Large intestine (tissue), 3 donors: ENCODE measurements around the gene KIAA1328. TPM values are rescaled to one million over a fixed set of nuclear protein-coding genes. Genes with fewer than 3 reads are reported as not detected.
"Not testable (repeated sequence)": the region's sequence is repeated elsewhere in the genome, so short reads cannot be mapped to it uniquely, and the experiment has no call there.

Source experiments
- DNase-seq, 2 donors: peaks; one replicate each; pipeline versions ENCODE4 v3.0.0 to v3.0.0-alpha.2; 2013
- H3K27ac ChIP-seq: one replicate; pipeline ENCODE4 v1.5.1; 2013; ENCODE audit warnings: low read length
- H3K27me3 ChIP-seq: 2 replicates; pipeline ENCODE4 v1.6.1; 2013; ENCODE audit warnings: low read length; ENCODE audit not compliant: control insufficient read depth, insufficient read depth
- H3K36me3 ChIP-seq: 2 replicates; pipeline ENCODE4 v1.6.1; 2013; ENCODE audit warnings: low read length; ENCODE audit not compliant: control insufficient read depth, insufficient read depth
- H3K4me1 ChIP-seq: one replicate; pipeline ENCODE4 v1.6.1; 2013; ENCODE audit warnings: low read length; ENCODE audit not compliant: control insufficient read depth, insufficient read depth
- H3K4me3 ChIP-seq: one replicate; pipeline ENCODE4 v1.5.1; 2013; ENCODE audit warnings: low read length
- H3K9me3 ChIP-seq: one replicate; pipeline ENCODE4 v1.6.1; 2013; ENCODE audit warnings: mild to moderate bottlenecking, low read depth, low read length, moderate library complexity; ENCODE audit not compliant: control insufficient read depth
- WGBS: methylation state at CpG from one replicate; pipeline ENCODE4 v1.1.5; 2013; ENCODE audit warnings: low lambda C conversion rate; ENCODE audit not compliant: insufficient coverage; 5-methylcytosine and 5-hydroxymethylcytosine counted together
- polyA plus RNA-seq: library from polyadenylated mRNA; unstranded; fragments of 120-200 nt; gene quantifications from one replicate; pipeline ENCODE4 v1.2.1, GENCODE V29; 2013

Gene KIAA1328
- polyA plus RNA-seq, 1 donor, result 7.0 TPM

DNA sequence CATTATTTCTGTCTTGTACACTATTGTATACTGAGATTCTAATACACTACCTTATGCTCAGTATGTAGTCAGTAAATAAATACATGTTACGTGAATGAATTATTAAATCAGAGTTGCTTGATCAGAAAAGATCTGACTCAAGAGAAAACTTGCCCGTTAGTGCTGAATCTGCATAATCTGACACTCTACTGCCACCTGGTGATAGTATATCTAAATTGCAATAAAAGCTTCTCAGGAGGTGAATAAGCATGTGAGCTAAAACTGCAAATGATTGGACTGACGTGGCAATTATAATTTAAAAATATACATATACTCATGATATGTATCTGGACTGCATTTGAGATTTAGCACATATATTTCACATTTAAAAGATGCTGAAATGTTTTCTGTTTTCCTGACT lies 70.4 kb downstream of the KIAA1328 start:
- H3K36me3 ChIP-seq, result no peaks in the 10 kb centered on the region
- no peaks in the 10 kb centered on the region for H3K27me3 ChIP-seq
- H3K4me1 ChIP-seq, result no peaks in the 10 kb centered on the region
- DNase-seq, result no peak
- H3K9me3 ChIP-seq, result peaks cover 4% of the 10 kb centered on the region
- H3K4me3 ChIP-seq, result no peak overlapping the region
- no peak overlapping the region for H3K27ac ChIP-seq
- WGBS, result 67% methylated on average over 1 of the region's 3 CpGs

DNA sequence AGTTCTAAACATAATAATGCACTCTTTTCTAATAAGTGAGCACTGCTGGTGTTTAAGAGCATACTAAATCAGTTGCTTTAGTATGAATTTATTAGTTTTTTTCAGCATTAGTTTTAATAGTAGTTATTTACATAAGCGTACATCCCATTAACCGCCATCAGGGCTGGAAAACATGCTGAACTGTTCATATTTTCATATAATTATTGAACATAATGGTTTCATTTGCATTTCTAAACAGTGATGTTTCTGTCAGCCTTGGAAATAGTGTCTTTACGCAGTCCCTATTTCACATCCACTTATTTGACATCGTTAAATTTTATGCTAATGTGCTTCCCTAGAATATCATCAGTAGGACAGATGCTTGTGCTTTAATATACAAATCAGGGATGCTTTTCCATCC lies 71.5 kb downstream of the KIAA1328 start:
- Histone ChIP-seq H3K9me3 (peaks cover 4% of the 10 kb centered on the region), H3K4me1 (no peaks in the 10 kb centered on the region), H3K27ac (no peak overlapping the region), H3K4me3 (no peak overlapping the region), H3K27me3 (no peaks in the 10 kb centered on the region), H3K36me3 (no peaks in the 10 kb centered on the region)
- WGBS, result 100% methylated on average over 2 of the region's 4 CpGs
- DNase-seq, result no peak

DNA sequence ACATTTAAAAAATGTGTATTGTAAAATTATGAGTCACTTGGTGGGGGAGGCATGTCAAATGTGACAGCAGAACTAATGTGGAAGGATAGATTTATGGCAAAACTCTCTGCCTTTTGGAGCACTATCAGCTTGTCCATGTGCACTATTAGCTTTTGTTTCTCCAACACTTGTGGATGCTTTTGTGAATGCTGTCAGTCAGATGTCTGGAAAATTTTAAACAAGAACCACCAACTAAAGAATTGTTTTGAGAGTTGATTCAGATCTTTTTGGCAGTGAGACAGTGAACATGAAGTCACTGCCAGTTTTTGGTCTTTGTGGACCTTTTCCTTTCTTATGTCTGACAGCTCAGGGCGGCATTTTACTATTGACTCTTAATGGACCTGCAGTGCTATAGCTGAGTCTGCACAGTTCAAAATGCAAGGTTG lies 72.4 kb downstream of the KIAA1328 start:
- H3K9me3 ChIP-seq, result peaks cover 4% of the 10 kb centered on the region
- no peak overlapping the region for H3K27ac ChIP-seq
- H3K36me3 ChIP-seq, result no peaks in the 10 kb centered on the region
- no peaks in the 10 kb centered on the region for H3K4me1 ChIP-seq
- DNase-seq, result no peak
- no peaks in the 10 kb centered on the region for H3K27me3 ChIP-seq
- no peak overlapping the region for H3K4me3 ChIP-seq
- no CpG with 5 or more reads among the region's 1 CpG for WGBS

DNA sequence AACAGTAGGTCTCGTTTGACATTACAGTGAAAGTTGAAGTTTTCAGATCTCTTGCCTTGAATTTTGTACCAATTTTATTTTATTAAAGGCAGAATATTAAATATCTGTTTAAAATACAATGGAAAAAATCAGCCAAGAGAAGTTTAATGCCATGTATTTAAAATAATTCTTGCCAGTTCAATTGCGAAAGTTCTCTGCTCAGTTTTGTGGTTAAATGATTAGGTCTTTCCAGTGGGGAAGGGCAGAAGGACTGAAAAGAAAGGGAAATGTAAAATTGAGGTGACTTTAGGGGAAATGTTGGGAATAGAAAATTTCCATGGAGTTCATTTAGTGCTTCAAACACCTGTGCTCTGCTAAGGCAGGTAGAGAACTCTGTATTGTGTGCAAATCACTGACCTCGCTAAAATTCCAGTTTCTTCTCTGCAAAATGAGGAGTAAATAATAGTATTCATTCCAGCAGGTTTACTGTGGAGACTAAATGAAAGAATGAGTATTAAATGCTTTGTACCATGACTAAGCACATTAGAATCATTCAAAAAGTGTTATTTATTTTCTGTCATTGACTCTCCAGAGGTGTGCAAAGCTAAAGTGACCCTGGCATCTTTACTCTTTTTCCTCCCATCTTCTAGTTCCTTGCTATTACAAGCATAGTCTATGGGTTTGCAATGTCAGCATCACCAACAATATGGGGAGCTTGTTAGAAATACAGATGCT lies 74.4 kb downstream of the KIAA1328 start:
- no peak for DNase-seq

DNA sequence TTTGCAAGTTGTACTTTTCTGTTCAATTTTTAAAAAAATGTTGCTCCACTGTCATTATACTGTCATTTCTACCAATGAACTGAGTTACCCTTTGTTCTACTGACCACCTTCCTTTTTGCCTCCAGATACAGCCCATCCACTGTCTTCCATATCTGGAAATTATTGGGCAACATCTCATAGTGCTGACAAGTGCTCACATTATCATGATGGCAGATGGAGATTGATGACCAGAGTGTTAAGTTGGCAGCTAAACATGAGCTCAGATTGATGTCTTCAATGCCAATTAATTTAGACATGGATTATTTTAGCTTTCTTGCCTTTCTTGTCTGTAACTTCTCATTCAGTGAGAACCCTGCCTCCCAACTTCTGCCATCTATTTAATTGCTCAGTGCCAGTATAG lies 76.6 kb downstream of the KIAA1328 start:
- H3K4me3 ChIP-seq, result no peak overlapping the region
- H3K36me3 ChIP-seq, result no peaks in the 10 kb centered on the region
- H3K27me3 ChIP-seq, result no peaks in the 10 kb centered on the region
- DNase-seq, result no peak
- H3K27ac ChIP-seq, result no peak overlapping the region
- no peaks in the 10 kb centered on the region for H3K9me3 ChIP-seq
- no peaks in the 10 kb centered on the region for H3K4me1 ChIP-seq

More for the DNA sequence above, 74.4 kb downstream of the KIAA1328 start:
- Histone ChIP-seq H3K9me3 (peaks cover 4% of the 10 kb centered on the region), H3K27ac (no peak overlapping the region), H3K27me3 (no peaks in the 10 kb centered on the region), H3K4me1 (no peaks in the 10 kb centered on the region), H3K4me3 (no peak overlapping the region), H3K36me3 (no peaks in the 10 kb centered on the region)
- 94% methylated on average over 2 of the region's 3 CpGs for WGBS

DNA sequence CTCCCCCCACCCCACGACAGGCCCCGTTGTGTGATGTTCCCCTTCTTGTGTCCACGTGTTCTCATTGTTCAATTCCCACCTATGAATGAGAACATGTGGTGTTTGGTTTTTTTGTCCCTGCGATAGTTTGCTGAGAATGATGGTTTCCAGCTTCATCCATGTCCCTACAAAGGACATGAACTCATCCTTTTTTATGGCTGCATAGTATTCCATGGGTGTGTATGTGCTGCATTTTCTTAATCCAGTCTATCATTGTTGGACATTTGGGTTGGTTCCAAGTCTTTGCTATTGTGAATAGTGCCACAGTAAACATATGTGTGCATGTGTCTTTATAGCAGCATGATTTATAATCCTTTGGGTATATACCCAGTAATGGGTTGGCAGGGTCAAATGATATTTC lies 80.4 kb downstream of the KIAA1328 start:
- not testable (repeated sequence) for H3K9me3 ChIP-seq, H3K4me3 ChIP-seq, H3K36me3 ChIP-seq, DNase-seq, H3K27ac ChIP-seq, H3K27me3 ChIP-seq, H3K4me1 ChIP-seq
- no CpG with 5 or more reads among the region's 4 CpGs for WGBS

DNA sequence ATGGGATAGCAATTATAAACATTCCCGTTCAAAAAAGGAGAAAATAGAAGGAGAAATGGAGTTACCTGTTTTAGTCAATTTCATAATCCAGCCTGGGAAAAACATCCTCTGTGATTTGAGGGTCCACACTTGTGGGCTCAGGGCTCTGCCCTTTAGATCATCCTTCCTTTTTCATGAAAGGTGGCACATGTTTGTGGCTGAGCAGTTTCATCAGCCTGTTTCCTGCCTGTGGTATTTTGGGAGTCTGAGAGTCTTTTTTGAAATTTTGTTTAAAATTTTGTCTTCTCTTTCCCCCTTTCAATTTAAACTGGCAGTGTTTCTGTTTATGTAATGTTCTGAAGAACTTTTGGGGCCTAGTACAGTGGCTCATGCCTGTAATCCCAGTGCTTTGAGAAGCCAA lies 84.0 kb downstream of the KIAA1328 start:
- H3K4me3 ChIP-seq, result no peak overlapping the region

DNA sequence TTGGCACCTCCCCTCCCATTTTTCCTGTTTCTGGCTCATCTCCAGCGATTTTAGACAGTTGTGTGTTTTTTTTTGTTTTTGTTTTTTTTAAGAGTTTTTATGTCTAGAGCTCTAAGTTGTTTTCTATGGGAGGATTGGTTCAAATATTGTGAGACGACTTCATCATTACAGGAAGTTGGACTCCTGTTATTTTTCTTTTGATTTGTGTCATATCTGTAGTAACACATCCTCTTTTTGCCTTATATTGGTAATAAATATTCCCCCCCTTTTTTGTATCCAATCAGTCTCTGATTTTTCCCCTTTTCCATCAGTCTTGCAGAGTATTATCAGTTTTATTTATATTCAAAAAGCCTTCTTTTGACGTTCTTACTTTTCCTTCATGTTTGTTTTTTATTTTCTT lies 89.0 kb downstream of the KIAA1328 start:
- no peak for DNase-seq
- Histone ChIP-seq H3K9me3 (no peaks in the 10 kb centered on the region), H3K4me1 (no peaks in the 10 kb centered on the region), H3K27ac (no peak overlapping the region), H3K36me3 (no peaks in the 10 kb centered on the region), H3K27me3 (no peaks in the 10 kb centered on the region), H3K4me3 (no peak overlapping the region)
- 76% methylated on average over 2 of the region's 3 CpGs for WGBS

More for the DNA sequence above, 84.0 kb downstream of the KIAA1328 start:
- H3K27ac ChIP-seq, result no peak overlapping the region
- WGBS, result no CpG with 5 or more reads among the region's 1 CpG
- no peaks in the 10 kb centered on the region for H3K36me3 ChIP-seq
- H3K4me1 ChIP-seq, result no peaks in the 10 kb centered on the region
- no peaks in the 10 kb centered on the region for H3K27me3 ChIP-seq
- H3K9me3 ChIP-seq, result no peaks in the 10 kb centered on the region
- no peak for DNase-seq

DNA sequence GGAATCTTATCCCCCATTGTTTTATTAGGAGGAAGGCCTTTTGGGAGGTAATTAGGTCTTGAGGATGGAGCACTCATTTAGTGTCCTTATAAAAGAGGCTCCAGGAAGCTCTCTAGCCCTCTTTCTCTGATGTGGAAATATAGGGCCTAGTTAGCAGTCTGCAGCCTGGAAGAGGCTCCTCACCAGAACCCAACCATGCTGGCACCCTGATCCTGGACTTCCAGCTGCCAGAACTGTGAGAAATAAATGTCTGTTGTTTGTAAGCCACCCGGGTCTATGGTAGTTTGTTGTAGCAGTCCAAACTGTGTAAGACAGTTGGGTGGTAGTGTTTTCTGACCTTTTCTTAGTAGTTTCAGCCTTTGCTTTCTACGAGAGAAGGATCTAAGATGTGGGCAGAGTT lies 100.7 kb downstream of the KIAA1328 start:
- WGBS, result no CpG with 5 or more reads among the region's 2 CpGs
- Histone ChIP-seq H3K9me3 (no peaks in the 10 kb centered on the region), H3K4me3 (no peak overlapping the region), H3K27ac (no peak overlapping the region), H3K27me3 (no peaks in the 10 kb centered on the region), H3K4me1 (no peaks in the 10 kb centered on the region), H3K36me3 (no peaks in the 10 kb centered on the region)
- DNase-seq, result no peak

DNA sequence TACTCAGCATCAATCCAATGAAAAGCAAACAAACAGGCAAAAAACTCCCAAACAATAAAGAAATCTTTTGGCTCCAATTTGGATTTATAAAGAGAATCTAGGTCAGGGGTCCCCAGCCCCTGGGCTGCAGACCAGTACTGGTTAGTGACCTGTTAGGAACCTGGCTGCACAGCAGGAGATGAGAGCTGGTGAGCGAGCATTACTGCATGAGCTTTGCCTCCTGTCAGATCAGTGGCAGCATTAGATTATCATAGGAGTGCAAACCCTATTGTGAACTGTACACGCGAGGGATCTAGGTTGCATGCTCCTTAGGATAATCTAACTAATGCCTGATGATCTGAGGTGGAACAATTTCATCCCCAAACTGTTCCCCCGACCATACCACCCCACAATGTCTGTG lies 102.2 kb downstream of the KIAA1328 start:
- no CpG with 5 or more reads among the region's 4 CpGs for WGBS
- H3K4me1 ChIP-seq, result no peaks in the 10 kb centered on the region
- no peaks in the 10 kb centered on the region for H3K36me3 ChIP-seq
- H3K9me3 ChIP-seq, result no peaks in the 10 kb centered on the region
- no peak for DNase-seq
- no peak overlapping the region for H3K4me3 ChIP-seq
- no peak overlapping the region for H3K27ac ChIP-seq
- no peaks in the 10 kb centered on the region for H3K27me3 ChIP-seq

DNA sequence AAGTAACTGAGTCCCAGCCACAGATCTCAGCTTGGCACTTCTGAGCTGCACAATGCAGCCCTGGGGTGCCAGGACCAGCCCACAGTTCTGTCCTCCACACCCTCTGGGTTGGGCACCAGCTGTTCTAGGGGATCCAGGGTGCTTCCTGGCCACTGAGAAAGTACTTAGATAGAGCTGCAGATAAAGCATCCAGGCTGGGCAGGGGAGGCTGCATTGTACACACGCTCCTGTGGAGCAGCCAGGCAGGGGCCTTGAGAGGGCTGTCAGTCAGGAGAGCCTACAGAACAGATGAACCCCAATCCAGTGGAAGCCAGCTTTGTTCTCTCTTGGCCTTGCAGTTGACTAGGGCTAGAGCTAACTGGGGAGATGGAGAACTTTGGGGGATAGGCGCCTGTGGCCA lies 104.6 kb downstream of the KIAA1328 start:
- Histone ChIP-seq H3K4me1 (no peaks in the 10 kb centered on the region), H3K27ac (no peak overlapping the region), H3K27me3 (no peaks in the 10 kb centered on the region), H3K36me3 (no peaks in the 10 kb centered on the region), H3K4me3 (no peak overlapping the region), H3K9me3 (no peaks in the 10 kb centered on the region)
- DNase-seq, result no peak
- WGBS, result no CpG with 5 or more reads among the region's 2 CpGs
